OCI-LY3 (cell line): Measurements from ENCODE around the gene SCN3B.
A peak's percentile ranks its signal among the peaks of the same experiment; 100 is the strongest.

Experiments used
- H2AFZ ChIP-seq: fragments of 200-600, 300-600 bp; shearing (Covaris generic); 2 replicates; pipeline ENCODE4 v1.6.0; 2014; ENCODE audit warnings: antibody characterized with exemption, low read depth, low read length
- H3K27ac ChIP-seq: fragments of 200-600, 300-600 bp; sonication (generic); 2 replicates; pipeline ENCODE4 v1.5.1; 2014; ENCODE audit warnings: mild to moderate bottlenecking, low read length, moderate library complexity, mixed read lengths
- H3K27me3 ChIP-seq: fragments of 200-600, 300-600 bp; sonication (generic); 2 replicates; pipeline ENCODE4 v1.6.1; 2014; ENCODE audit warnings: low read depth, low read length, mixed read lengths
- H3K36me3 ChIP-seq: fragments of 200-600, 300-600 bp; sonication (generic); replicated peaks from 2 replicates; pipeline ENCODE3; 2014; ENCODE audit warnings: low read depth, low read length, mixed read lengths
- H3K4me1 ChIP-seq: fragments of 300-600, 200-600 bp; sonication (generic); 2 replicates; pipeline ENCODE4 v1.6.1; 2014; ENCODE audit warnings: low read length, mixed read lengths
- H3K4me2 ChIP-seq: fragments of 200-600, 300-600 bp; sonication (generic); 2 replicates; pipeline ENCODE4 v1.6.1; 2014; ENCODE audit warnings: low read length, mixed read lengths
- H3K4me3 ChIP-seq: fragments of 300-600, 200-600 bp; sonication (generic); 2 replicates; pipeline ENCODE4 v1.5.1; 2014; ENCODE audit warnings: antibody characterized with exemption, mild to moderate bottlenecking, low read length, moderate library complexity
- H3K79me2 ChIP-seq: fragments of 300-600, 200-600 bp; shearing (Covaris generic); 2 replicates; pipeline ENCODE4 v1.6.1; 2014; ENCODE audit warnings: mild to moderate bottlenecking, low read length, mixed read lengths
- H3K9ac ChIP-seq: fragments of 300-600, 200-600 bp; shearing (Covaris generic); 2 replicates; pipeline ENCODE4 v1.6.0; 2014; ENCODE audit warnings: mild to moderate bottlenecking, low read length, moderate library complexity
- H3K9me3 ChIP-seq: fragments of 200-600, 300-600 bp; shearing (Covaris generic); 2 replicates; pipeline ENCODE4 v1.6.1; 2014; ENCODE audit warnings: low read length, mixed read lengths; ENCODE audit not compliant: insufficient read depth
- H4K20me1 ChIP-seq: fragments of 200-600, 300-600 bp; sonication (generic); 2 replicates; pipeline ENCODE4 v1.6.1; 2016; ENCODE audit warnings: low read length, mixed read lengths; ENCODE audit not compliant: insufficient read depth
- EZH2phosphoT487 ChIP-seq: fragments of 200-600 bp; shearing (Covaris generic); IDR thresholded peaks from 2 replicates; pipeline ENCODE4 v1.6.1; 2018; ENCODE audit warnings: antibody characterized with exemption, mixed run types, low read depth
- TF ChIP-seq, protein P1 (sequence below): fragments of 200-600, 300-600 bp; sonication (generic); IDR thresholded peaks from 2 replicates; pipeline ENCODE4 v1.5.1; 2014; ENCODE audit warnings: antibody characterized with exemption, low read length, low read depth

SCN3B gene

DNA sequence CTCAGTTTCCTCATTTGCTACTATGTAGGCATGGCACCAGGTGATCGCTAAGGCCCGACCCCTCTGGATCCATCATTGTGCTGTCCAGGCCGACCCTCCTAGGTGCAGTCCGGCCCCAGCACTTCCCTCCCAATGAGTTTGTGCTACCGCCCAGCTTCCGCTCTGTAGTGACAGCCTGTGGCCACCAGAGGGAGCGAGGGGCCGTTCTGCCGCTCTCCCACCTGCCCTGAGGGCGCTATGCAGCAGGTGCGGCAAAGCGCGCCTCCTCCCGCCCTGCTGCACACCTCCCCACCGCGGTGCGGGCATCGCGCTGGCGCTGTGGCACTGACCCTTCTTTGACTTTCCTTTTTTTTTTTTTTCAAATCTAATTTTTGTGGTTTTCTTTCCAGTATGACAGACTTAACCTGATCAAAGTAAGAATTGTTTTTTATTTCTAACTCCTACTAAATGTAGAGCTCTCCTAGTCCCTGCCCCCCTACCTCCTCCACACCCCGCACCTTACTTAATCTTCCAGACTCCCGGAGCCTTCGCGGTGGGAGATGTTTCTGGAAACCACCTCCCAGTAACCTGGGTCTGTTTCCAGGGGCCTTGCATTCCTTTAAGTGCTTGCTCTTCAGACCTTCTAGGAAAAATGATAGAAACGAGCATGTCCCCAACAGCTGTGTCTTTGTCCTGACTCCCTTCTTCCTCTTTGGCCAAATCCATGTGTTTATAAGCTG is 73.7 kb downstream of the SCN3B start:
- Histone ChIP-seq H3K4me3 (no peak overlapping the region), H3K4me2 (peak overlapping the region; percentile 51), H3K27ac (no peak overlapping the region), H3K79me2 (no peaks in the 10 kb centered on the region), H3K36me3 (no peaks in the 10 kb centered on the region), H3K4me1 (peaks cover 13% of the 10 kb centered on the region), H3K9me3 (no peaks in the 10 kb centered on the region), H4K20me1 (peaks cover 13% of the 10 kb centered on the region; the same call in 1 of the 2 replicates), H2AFZ (no peak overlapping the region), H3K9ac (no peak overlapping the region), H3K27me3 (0 out of 2 replicates have a peak, but pooled peaks cover 5% of the 10 kb centered on the region)
- no peak for TF ChIP-seq EZH2phosphoT487
- TF ChIP-seq, protein P1, sequence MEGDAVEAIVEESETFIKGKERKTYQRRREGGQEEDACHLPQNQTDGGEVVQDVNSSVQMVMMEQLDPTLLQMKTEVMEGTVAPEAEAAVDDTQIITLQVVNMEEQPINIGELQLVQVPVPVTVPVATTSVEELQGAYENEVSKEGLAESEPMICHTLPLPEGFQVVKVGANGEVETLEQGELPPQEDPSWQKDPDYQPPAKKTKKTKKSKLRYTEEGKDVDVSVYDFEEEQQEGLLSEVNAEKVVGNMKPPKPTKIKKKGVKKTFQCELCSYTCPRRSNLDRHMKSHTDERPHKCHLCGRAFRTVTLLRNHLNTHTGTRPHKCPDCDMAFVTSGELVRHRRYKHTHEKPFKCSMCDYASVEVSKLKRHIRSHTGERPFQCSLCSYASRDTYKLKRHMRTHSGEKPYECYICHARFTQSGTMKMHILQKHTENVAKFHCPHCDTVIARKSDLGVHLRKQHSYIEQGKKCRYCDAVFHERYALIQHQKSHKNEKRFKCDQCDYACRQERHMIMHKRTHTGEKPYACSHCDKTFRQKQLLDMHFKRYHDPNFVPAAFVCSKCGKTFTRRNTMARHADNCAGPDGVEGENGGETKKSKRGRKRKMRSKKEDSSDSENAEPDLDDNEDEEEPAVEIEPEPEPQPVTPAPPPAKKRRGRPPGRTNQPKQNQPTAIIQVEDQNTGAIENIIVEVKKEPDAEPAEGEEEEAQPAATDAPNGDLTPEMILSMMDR = peak; percentile 83

GRCh38 chr11:123580137-123580536 is 74.3 kb downstream of the SCN3B start:
- Histone ChIP-seq H3K4me2 (peak overlapping the region; percentile 51; the same call in 1 of the 2 replicates), H3K27ac (no peak overlapping the region), H2AFZ (no peak overlapping the region), H3K9ac (no peak overlapping the region), H3K4me3 (no peak overlapping the region), H3K4me1 (peaks cover 13% of the 10 kb centered on the region), H4K20me1 (peaks cover 13% of the 10 kb centered on the region; the same call in 1 of the 2 replicates), H3K79me2 (no peaks in the 10 kb centered on the region), H3K36me3 (no peaks in the 10 kb centered on the region), H3K9me3 (no peaks in the 10 kb centered on the region), H3K27me3 (0 out of 2 replicates have a peak, but pooled peaks cover 5% of the 10 kb centered on the region)
- TF ChIP-seq EZH2phosphoT487 = no peak
- TF ChIP-seq, protein P1 = no peak

GRCh38 chr11:123579482-123579812 is 75.0 kb downstream of the SCN3B start:
- Histone ChIP-seq H3K9ac (no peak overlapping the region), H2AFZ (no peak overlapping the region), H3K4me1 (peaks cover 13% of the 10 kb centered on the region), H4K20me1 (peaks cover 13% of the 10 kb centered on the region; the same call in 1 of the 2 replicates), H3K9me3 (no peaks in the 10 kb centered on the region), H3K4me2 (no peak overlapping the region), H3K27me3 (0 out of 2 replicates have a peak, but pooled peaks cover 8% of the 10 kb centered on the region), H3K79me2 (no peaks in the 10 kb centered on the region), H3K4me3 (no peak overlapping the region), H3K27ac (no peak overlapping the region), H3K36me3 (no peaks in the 10 kb centered on the region)
- TF ChIP-seq, protein P1 = no peak
- TF ChIP-seq EZH2phosphoT487 = no peak
